DND-41 (cell line): ENCODE measurements around the gene ADAM15.

ENCODE experiments used
- ATAC-seq: fragments of 200-7000 bp; cut with Tn5 transposase; 3 replicates; pipeline ENCODE4 v1.9.1; 2021; ENCODE audit warnings: low read depth; ENCODE audit not compliant: insufficient read depth
- DNase-seq: peaks from one replicate; pipeline ENCODE4 v3.0.0-alpha.2; 2020
- H2AFZ ChIP-seq: 2 replicates; pipeline ENCODE4 v1.6.0; 2012; ENCODE audit warnings: low read depth, low read length
- H3K27ac ChIP-seq: 2 replicates; pipeline ENCODE4 v1.5.1; 2012; ENCODE audit warnings: low read length, inconsistent platforms
- H3K27me3 ChIP-seq: fragments of 200-600 bp; sonication (generic); 2 replicates; pipeline ENCODE4 v1.6.0; 2012; ENCODE audit warnings: low read length, mild to moderate bottlenecking, inconsistent platforms; ENCODE audit not compliant: insufficient read depth, poor library complexity
- H3K36me3 ChIP-seq: 2 replicates; pipeline ENCODE4 v1.5.1; 2012; ENCODE audit warnings: low read length, inconsistent platforms; ENCODE audit not compliant: insufficient read depth
- H3K4me1 ChIP-seq: 2 replicates; pipeline ENCODE4 v1.5.1; 2012; ENCODE audit warnings: mild to moderate bottlenecking, low read length; ENCODE audit not compliant: insufficient read depth
- H3K4me2 ChIP-seq: 2 replicates; pipeline ENCODE4 v1.6.0; 2012; ENCODE audit warnings: mild to moderate bottlenecking, moderate library complexity, low read length, inconsistent platforms; ENCODE audit not compliant: insufficient read depth
- H3K4me3 ChIP-seq, 2 experiments: fragments of 200-600 bp in 1 of 2; shearing (Covaris generic) in 1 of 2; 2 replicates each; pipeline ENCODE4 v1.5.1; 2012 to 2016; ENCODE audit warnings: inconsistent platforms in 2 of 2, low read length in 2 of 2, mild to moderate bottlenecking in 2 of 2, low read depth in 1 of 2, moderate library complexity in 1 of 2
- H3K79me2 ChIP-seq: 2 replicates; pipeline ENCODE4 v1.6.0; 2012; ENCODE audit warnings: low read length, inconsistent platforms; ENCODE audit not compliant: insufficient read depth
- H3K9ac ChIP-seq: 2 replicates; pipeline ENCODE4 v1.6.0; 2012; ENCODE audit warnings: low read depth, mild to moderate bottlenecking, inconsistent platforms, low read length, moderate library complexity
- H3K9me3 ChIP-seq: 2 replicates; pipeline ENCODE4 v1.5.1; 2012; ENCODE audit warnings: low read length, moderate library complexity, mild to moderate bottlenecking, inconsistent platforms; ENCODE audit not compliant: insufficient read depth, severe bottlenecking
- H4K20me1 ChIP-seq: 2 replicates; pipeline ENCODE4 v1.6.0; 2012; ENCODE audit warnings: low read length; ENCODE audit not compliant: insufficient read depth
- CTCF ChIP-seq: IDR thresholded peaks from 2 replicates; pipeline ENCODE4 v1.5.1; 2012; ENCODE audit warnings: borderline replicate concordance, low read length, moderate library complexity, mild to moderate bottlenecking; ENCODE audit not compliant: poor library complexity, severe bottlenecking; ENCODE audit errors: extremely low read depth
- EZH2 ChIP-seq: IDR thresholded peaks from 3 replicates; pipeline ENCODE4 v1.6.1; 2012; ENCODE audit warnings: borderline replicate concordance, low read depth, mild to moderate bottlenecking, moderate library complexity, low read length, inconsistent platforms; ENCODE audit not compliant: severe bottlenecking

The ADAM15 gene

GRCh38 chr1:155063550-155064110 is 12.5 kb downstream of the ADAM15 start, which contains the start of gene EFNA4:
EFNA4 (plus strand) TSS chr1:155063740; CDS start chr1:155063824, 84 bp downstream.
- H3K9ac ChIP-seq = peak within 1 kb of the TSS; percentile 86
- ATAC-seq (peak; percentile 90), DNase-seq (peak; percentile 87)
- peak within 1 kb of the TSS; percentile 74 for H3K27ac ChIP-seq
- H3K27me3 ChIP-seq = peaks cover 6% of the 10 kb centered on the region
- H3K4me3 ChIP-seq = peak within 1 kb of the TSS; percentile 89 to 93
- no peak for TF ChIP-seq CTCF
- TF ChIP-seq EZH2 = no peak
- H3K4me1 ChIP-seq = peaks cover 33% of the 10 kb centered on the region
- H3K79me2 ChIP-seq = peaks cover 3% of the 10 kb centered on the region
- H3K36me3 ChIP-seq = peaks cover 9% of the 10 kb centered on the region; the same call in 1 of the 2 replicates
- peak within 1 kb of the TSS; percentile 98 for H3K4me2 ChIP-seq
- H3K9me3 ChIP-seq = no peaks in the 10 kb centered on the region
- H4K20me1 ChIP-seq = peaks cover 39% of the 10 kb centered on the region
- peak within 1 kb of the TSS; percentile 94 for H2AFZ ChIP-seq

DNA sequence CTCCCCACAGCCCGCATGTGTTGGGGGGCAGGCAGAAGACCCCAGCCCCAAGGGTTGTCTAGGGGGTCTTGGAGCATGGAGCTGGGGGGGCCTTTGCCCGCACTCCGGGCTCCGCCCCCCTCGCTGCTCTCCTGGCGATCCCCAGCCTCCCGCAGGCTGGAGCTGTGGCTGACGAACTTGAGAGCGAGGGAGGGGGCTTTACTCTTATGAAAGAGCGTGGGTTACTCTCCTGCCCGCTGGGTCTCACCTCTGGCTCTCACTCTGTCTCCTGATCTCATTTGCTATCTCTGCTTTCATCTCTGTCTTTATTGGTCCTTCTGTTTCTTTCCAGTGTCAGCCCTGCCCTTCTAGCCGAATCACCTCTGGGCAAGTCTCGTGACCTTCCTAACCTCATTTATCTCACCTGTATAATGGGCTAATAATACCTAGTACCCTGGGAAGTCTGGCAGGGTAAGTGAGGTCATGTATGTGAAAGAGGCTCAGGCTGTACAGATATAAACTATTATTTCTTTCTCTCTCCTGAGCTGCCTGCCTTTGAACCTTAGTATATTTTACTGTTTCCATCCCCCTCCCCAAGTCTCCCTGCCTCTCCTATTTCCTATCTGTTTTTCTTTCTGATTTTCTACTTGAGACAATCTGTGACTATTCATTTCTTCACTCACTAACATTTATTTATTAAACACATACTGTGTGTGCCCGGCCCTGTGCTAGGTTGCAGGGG is 13.2 kb downstream of the ADAM15 start:
- Histone ChIP-seq H3K9me3 (no peaks in the 10 kb centered on the region), H3K9ac (peak overlapping the region; percentile 86), H3K36me3 (peaks cover 14% of the 10 kb centered on the region; the same call in 1 of the 2 replicates), H3K79me2 (peaks cover 3% of the 10 kb centered on the region), H2AFZ (peak overlapping the region; percentile 94), H3K27me3 (peaks cover 6% of the 10 kb centered on the region), H3K27ac (peak overlapping the region; percentile 74), H3K4me2 (peak overlapping the region; percentile 98), H3K4me3 (peak overlapping the region; percentile 89 to 93), H4K20me1 (peaks cover 39% of the 10 kb centered on the region), H3K4me1 (peaks cover 33% of the 10 kb centered on the region)
- TF ChIP-seq EZH2 = no peak
- no peak for TF ChIP-seq CTCF
- peak; percentile 18 for ATAC-seq
- DNase-seq = peak; percentile 44

- peaks cover 33% of the 10 kb centered on the region for H3K4me1 ChIP-seq
- H4K20me1 ChIP-seq = peaks cover 39% of the 10 kb centered on the region
- H3K36me3 ChIP-seq = peaks cover 17% of the 10 kb centered on the region; the same call in 1 of the 2 replicates
- peak overlapping the region; percentile 86; the same call in 1 of the 2 replicates for H3K9ac ChIP-seq
- H2AFZ ChIP-seq = no peak overlapping the region
- H3K79me2 ChIP-seq = peaks cover 3% of the 10 kb centered on the region
- H3K27me3 ChIP-seq = peaks cover 6% of the 10 kb centered on the region
- H3K4me3 ChIP-seq = 0 out of 4 replicates have a peak overlapping the region, but pooled peaks of 1 of the 2 experiments have one; percentile 93
- TF ChIP-seq CTCF (no peak), EZH2 (no peak)
- DNase-seq (no peak), ATAC-seq (no peak)
- peak overlapping the region; percentile 98 for H3K4me2 ChIP-seq
- no peaks in the 10 kb centered on the region for H3K9me3 ChIP-seq
- H3K27ac ChIP-seq = no peak overlapping the region
Measured at GRCh38 chr1:155064832-155065429, 13.8 kb downstream of the ADAM15 start.
